GM12801 (cell line): Measurements from ENCODE around the gene RASAL2.

Experiments used
- TF ChIP-seq, protein P1 (sequence below): IDR thresholded peaks from one replicate; pipeline ENCODE4 v1.5.1; 2011; ENCODE audit warnings: control low read depth; ENCODE audit not compliant: insufficient read length; ENCODE audit errors: extremely low read depth

RASAL2 gene

DNA sequence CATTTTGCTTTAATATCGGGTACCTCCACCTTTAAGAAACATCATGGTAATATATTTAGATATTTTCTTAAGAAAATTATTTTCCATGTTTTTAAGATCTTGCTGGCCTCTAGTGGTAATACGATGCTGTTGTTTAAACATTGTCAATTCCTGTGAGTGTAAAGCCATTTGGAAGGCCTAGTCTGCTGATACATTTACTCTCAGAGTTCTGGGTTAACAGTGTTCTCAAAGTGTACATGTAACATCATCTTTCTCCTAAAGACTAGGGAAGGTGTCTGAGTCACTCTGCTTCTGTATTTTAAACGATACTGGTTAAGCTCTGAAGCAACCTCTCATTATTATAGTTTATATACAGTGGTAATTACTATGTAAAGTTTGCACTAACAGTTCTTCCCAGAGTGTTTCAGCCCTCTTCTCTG is 189.1 kb downstream of the RASAL2 start:
- TF ChIP-seq, protein P1, sequence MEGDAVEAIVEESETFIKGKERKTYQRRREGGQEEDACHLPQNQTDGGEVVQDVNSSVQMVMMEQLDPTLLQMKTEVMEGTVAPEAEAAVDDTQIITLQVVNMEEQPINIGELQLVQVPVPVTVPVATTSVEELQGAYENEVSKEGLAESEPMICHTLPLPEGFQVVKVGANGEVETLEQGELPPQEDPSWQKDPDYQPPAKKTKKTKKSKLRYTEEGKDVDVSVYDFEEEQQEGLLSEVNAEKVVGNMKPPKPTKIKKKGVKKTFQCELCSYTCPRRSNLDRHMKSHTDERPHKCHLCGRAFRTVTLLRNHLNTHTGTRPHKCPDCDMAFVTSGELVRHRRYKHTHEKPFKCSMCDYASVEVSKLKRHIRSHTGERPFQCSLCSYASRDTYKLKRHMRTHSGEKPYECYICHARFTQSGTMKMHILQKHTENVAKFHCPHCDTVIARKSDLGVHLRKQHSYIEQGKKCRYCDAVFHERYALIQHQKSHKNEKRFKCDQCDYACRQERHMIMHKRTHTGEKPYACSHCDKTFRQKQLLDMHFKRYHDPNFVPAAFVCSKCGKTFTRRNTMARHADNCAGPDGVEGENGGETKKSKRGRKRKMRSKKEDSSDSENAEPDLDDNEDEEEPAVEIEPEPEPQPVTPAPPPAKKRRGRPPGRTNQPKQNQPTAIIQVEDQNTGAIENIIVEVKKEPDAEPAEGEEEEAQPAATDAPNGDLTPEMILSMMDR = no peak

DNA sequence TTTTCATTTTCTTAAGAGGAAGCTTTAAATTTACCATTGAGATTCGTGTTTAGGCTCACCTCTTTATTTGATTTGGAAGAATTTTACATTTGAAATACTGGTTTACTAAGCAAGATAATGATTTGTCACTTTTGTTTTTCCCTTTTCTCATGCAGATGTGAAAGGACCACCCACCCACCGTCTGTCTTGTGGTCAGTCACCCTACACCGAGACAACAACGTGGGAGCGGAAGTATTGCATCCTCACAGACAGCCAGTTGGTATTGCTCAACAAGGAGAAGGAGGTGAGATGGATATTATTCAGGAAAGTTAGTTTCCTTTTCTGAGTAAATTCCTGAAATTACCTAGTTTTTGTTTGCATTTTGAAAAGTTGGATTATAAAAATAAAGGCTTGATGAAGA is 189.5 kb downstream of the RASAL2 start:
- TF ChIP-seq, protein P1 = no peak

DNA sequence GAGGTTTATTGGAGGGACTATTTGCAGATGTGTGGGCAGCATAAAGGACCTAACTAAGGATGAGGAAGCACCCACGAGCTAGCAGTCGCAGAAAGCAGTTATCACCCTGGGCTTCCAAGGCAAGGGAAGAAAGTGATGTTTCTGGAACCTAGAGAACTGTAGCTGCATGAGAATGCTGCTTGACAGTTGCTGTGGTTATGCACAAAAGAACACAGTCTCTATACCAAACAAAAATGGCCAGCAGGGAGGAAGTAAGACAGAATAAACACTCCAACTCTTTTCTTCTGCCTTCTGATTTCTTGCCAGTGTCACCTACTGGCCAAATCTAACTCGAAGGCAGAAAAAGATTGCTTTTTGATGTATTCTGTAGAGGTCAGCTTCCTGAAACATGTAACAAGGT is 190.2 kb downstream of the RASAL2 start:
- TF ChIP-seq, protein P1 = no peak

DNA sequence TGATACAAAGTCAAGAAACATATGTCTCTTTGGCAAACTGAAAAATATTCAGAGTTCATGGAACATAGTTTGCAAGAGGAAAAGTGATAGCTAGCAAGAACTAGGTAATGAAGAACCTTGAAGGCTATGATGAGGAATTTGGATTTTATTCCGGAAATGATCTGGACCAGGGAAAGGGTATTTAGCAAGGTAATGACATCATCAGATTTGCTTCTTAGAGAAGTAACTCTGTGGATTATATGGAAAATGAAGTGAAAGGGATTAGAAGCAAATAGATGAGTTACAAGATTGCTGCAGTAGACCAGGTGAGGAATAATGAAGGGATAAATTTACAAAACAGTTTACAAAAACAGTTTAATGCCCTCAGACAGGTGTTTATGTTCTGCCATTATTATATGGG is 197.3 kb downstream of the RASAL2 start:
- TF ChIP-seq, protein P1 = no peak

DNA sequence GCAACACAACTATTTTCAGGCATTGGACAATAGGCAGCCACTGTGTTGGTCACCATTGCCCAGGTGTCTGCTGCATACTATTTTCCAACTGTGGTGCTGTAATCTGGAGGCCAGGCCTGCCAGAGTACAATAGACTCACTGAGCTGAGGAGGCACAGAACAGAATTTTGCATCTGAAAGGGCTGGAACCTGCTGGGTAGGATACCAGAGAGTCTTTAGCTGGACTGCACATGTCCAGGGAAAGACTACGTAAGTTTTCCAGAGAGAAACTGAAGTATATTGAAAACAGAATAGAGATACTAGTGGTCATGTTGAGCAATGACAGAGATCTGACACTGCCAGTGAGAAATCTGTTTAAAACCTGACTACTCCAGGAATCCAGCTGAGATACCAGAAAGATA is 200.8 kb downstream of the RASAL2 start:
- TF ChIP-seq, protein P1 = no peak

DNA sequence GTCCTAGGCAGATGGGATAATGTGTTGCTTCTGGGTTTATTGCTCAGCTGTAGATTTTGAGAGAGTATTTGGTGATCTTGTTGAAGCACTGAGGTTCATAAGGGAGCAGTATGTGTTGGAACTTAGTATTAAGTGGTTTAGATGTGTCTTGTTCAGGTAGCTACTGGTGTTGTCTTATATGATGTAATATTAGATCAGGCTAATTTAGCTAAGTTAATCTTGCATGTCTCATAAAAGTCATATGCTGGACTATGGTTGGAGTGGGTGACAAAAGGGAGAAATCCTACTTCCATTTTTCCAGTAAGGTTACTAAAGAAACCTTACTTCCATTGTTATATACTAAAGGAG is 206.4 kb downstream of the RASAL2 start:
- TF ChIP-seq, protein P1 = no peak

DNA sequence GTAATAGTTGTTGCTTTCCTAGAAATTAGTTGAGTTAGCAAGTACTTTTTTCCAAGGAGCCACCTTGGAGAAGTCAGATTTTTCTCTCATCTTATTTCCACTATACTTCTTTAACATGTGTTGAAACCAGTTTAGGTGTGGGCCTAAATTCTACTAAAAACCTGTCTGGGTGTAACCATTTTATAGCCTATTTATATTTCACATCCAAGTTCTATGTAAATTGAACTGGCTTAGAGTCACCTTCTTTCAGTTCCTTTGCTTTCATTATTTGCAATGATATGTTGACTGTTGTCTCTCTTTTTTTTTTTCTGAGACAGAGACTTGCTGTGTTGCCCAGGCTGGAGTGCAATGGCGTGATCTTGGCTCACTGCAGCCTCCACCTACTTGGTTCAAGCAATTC is 207.2 kb downstream of the RASAL2 start:
- TF ChIP-seq, protein P1 = no peak

DNA sequence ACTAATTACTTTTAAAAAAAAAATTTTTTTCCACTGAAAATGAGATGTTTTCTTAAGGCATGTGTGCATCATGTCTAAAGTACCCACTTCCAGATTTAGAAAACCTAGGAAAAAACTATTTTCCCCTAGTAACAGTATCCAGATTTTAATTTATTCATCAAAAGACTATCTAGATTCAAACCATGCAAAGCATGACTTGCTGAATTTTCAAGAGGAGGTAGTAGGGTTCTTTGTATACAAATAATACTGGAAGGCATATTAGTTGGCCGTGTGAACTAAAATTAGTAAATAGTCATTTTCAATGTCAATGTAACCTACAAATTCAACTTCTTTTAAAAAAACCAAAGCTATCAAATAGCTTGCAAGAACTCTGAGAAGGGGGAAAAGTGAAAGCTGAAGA is 213.4 kb downstream of the RASAL2 start:
- TF ChIP-seq, protein P1 = no peak
